ENCODE measurements around the gene TAF12.
"Not testable (repeated sequence)": the region's sequence is repeated elsewhere in the genome, so short reads cannot be mapped to it uniquely, and the experiment has no call there.

TAF12 gene

GRCh38 chr1:28644494-28644893, 1.6 kb upstream of the TAF12 start:
- no peak for DNase-seq (ENCODE audit: low spot score)

- DNase-seq (ENCODE audit: low spot score), result peak; percentile 15
These were observed 616 bp downstream of the TAF12 start for GRCh38 chr1:28642056-28642846.

GRCh38 chr1:28640766-28641165, 2.1 kb downstream of the TAF12 start:
- DNase-seq (ENCODE audit: low spot score), result no peak

- DNase-seq (ENCODE audit: low spot score), result no peak
These were observed 10.3 kb downstream of the TAF12 start for GRCh38 chr1:28632560-28632959.

GRCh38 chr1:28631713-28632112, 11.2 kb downstream of the TAF12 start:
- DNase-seq (ENCODE audit: low spot score), result no peak

- DNase-seq (ENCODE audit: low spot score), result no peak
These were observed 29.7 kb downstream of the TAF12 start for GRCh38 chr1:28613175-28613574.

GRCh38 chr1:28606771-28607170, 36.1 kb downstream of the TAF12 start:
- DNase-seq (ENCODE audit: low spot score), result no peak

GRCh38 chr1:28604962-28605361, 37.9 kb downstream of the TAF12 start:
- DNase-seq (ENCODE audit: low spot score), result no peak

GRCh38 chr1:28604411-28604810, 38.5 kb downstream of the TAF12 start:
- no peak for DNase-seq (ENCODE audit: low spot score)

GRCh38 chr1:28602536-28603439, 40.1 kb downstream of the TAF12 start:
- DNase-seq (ENCODE audit: low spot score), result peak; percentile 80

GRCh38 chr1:28601696-28602095, 41.2 kb downstream of the TAF12 start:
- DNase-seq (ENCODE audit: low spot score), result no peak

GRCh38 chr1:28596276-28596675, 46.6 kb downstream of the TAF12 start:
- not testable (repeated sequence) for DNase-seq (ENCODE audit: low spot score)

GRCh38 chr1:28595412-28596191, 47.3 kb downstream of the TAF12 start:
- DNase-seq (ENCODE audit: low spot score), result no peak

GRCh38 chr1:28594686-28595411, 48.0 kb downstream of the TAF12 start:
- not testable (repeated sequence) for DNase-seq (ENCODE audit: low spot score)

GRCh38 chr1:28593988-28594356, 48.9 kb downstream of the TAF12 start:
- not testable (repeated sequence) for DNase-seq (ENCODE audit: low spot score)

- DNase-seq (ENCODE audit: low spot score), result no peak
These were observed 50.4 kb downstream of the TAF12 start for GRCh38 chr1:28592321-28593071.

GRCh38 chr1:28591708-28592320, 51.1 kb downstream of the TAF12 start, which contains the start of gene RAB42:
TSS of gene RAB42 (plus strand) at chr1:28592265. CDS start at chr1:28592512, 247 bp downstream.
- DNase-seq (ENCODE audit: low spot score), result no peak

- DNase-seq (ENCODE audit: low spot score), result not testable (repeated sequence)
These were observed 56.1 kb downstream of the TAF12 start for GRCh38 chr1:28586585-28587391.

GRCh38 chr1:28582248-28582615, 60.6 kb downstream of the TAF12 start:
- DNase-seq (ENCODE audit: low spot score), result no peak

All from putamen (tissue), 1 donor.